NCI-H2171 treated with DMSO at 0.1 percent for 48 hours (cell line): ENCODE results near the gene TACO1.

ENCODE experiments used
- DNase-seq: peaks from one replicate; lab custom pipeline; 2025; lab: John Stamatoyannopoulos, UW

TACO1 gene

GRCh38 chr17:63601439-63602371, 1.0 kb downstream of the TACO1 start:
- no peak for DNase-seq

DNA sequence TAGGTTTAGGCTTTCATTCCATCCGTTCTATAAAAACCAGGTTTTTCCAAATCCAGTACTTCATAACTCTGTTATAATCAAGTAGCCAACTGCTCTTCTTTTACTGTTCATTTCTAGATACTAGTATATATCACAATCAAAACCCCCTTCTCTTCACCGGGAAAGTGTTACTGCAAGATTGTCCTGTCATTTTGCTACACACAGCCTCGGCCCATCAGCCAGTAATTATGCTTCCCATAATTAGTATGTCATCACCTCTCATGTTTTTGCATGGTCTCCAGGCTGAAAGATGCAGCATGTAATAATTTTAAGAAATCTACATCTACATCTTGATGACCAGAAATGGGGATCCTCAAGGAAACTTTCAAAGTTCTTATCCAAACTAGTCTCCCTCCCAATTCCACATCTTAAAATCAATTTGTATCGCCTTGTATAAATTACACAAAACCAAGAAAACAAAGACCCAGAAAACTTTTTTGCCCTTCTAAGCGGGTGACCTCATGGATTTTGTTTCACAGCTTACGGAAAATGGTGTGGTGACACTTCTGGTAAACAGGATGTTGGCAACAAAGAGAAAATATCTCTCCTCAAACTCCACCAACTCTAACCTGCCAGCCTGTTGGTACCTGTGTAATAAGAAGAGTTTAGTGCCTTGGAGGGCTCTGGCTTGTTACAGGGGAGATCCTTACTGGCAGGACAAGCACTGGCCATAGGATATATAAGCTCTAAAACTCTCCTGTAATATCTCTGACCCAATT, 9.3 kb downstream of the TACO1 start:
- DNase-seq, result no peak

DNA sequence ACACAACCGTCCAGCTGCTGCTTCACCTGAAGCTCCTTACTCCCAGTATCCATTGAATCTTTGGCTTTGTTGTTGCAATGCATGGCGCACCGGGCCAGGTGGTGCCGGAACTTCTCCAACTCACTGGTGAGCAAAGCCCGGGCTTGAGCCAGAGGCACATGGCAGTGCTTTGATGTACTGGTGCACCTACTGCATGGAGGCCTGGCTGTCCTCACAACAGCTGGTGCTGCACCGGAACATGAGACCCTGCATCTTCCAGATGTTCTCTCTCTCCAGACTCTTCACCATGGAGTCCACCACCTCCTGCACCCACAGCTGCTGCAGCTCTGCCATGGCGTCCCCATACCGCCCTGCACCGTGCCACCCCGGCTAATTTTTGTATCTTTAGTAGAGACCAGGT, 10.2 kb downstream of the TACO1 start:
- DNase-seq, result no peak

DNA sequence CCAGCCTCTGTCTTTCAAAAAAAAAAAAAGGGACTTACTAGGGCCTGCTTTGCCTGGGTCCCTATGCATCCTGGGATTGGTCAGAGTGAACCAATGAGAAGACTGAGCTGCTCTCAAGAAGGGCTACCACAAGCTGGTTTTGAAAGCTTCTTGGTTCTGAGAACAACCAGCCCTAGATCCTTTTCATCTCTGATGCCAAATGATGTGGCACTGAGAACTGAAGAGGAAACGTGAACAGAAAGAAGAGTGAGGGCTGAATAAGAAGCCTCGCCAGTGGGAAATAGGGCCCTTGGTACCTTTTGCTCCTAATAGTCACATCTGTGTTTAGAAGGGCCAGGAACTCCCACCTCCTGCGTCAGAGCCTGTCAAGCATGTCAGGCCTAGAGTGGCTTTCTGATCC, 10.7 kb downstream of the TACO1 start:
- no peak for DNase-seq

DNA sequence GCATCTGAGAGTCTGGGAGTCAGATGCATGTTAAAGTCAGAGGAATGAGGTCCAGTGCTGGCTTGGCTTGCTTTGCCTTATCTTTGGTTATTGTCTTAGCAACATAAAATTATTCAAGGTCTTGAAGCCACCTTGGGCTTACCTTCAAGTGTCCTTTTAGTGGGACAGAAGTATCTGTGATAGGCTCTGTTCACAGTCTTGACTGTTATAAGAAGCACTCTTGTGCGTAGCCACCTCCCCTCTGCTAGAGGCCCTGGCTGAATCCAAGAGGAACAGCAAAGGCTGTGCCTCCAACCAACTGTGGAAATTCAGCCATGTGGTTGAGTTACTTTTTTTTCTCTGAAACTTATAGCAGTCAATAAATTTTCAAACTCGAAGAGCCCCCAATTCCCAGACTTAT, 13.0 kb downstream of the TACO1 start:
- DNase-seq, result no peak

DNA sequence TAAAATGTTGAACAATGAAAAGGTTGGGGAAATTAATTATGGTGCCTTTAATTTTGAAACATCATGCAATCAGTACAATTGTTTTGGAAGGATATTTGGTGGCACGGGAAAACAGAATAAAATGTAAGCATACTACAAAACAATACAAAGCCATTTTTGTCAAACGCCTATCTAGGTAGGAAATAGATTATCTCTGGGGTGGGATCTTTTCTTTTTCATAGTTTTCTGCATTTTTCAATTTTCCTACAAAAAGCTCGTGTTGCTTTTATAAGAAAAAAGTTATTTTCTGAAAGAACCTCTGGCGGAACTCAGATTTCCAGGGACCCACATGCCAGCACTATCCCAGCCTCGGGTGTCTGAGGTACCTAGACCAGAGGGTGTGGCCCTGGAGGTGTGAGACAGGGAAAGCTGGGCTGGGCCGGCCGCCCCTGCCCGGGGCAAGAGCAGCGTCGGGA, 20.6 kb downstream of the TACO1 start:
- DNase-seq, result no peak

GRCh38 chr17:63621684-63622573, 21.2 kb downstream of the TACO1 start, which contains the start of gene MAP3K3:
Gene MAP3K3 (plus strand): TSS chr17:63622417. CDS start chr17:63622760, 343 bp downstream.
- peak; percentile 100 for DNase-seq

GRCh38 chr17:63622574-63623390, 22.1 kb downstream of the TACO1 start:
- DNase-seq, result peak; percentile 50

- no peak for DNase-seq
Observed at GRCh38 chr17:63623786-63624530, 23.3 kb downstream of the TACO1 start.

- DNase-seq, result no peak
Observed at GRCh38 chr17:63624531-63624880, 23.8 kb downstream of the TACO1 start.

- DNase-seq, result no peak
Observed at GRCh38 chr17:63626551-63627180, 26.0 kb downstream of the TACO1 start.

DNA sequence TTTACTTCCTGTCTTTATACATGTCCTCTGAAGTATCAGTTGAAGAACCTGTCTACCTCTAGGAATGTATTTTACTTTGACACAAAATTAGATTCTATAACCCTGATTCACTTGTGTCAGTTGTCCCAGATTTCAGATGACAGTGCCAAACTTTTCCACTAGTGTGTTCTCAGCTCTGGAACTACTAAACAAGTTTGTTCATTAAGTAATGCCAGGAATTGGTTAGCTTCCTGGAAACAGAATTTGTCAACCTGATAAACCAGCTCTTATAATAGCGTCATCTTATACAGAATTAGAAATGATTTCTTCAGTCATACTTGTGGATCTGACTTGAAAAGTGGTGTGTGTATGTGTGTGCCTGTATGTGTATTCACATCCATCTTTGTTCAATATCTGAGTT, 28.9 kb downstream of the TACO1 start:
- DNase-seq, result no peak

DNA sequence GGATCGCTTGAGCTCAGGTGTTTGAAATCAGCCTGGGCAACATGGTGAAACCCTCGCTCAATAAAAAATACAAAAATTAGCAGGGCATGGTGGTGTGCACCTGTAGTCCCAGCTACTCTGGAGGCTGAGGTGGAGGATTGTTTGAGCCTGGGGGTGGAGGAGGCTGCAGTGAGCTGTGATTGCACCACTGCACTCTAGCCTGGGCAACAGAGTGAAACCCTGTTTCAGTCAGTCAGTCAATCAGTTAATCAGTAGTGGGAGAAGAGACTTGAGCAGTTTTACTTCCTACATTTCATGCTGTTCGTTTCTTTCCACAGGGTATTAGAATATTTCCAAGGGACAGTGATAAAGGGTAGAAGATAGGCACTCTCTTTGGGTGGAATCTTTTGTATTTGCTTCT, 30.4 kb downstream of the TACO1 start:
- DNase-seq, result no peak

DNA sequence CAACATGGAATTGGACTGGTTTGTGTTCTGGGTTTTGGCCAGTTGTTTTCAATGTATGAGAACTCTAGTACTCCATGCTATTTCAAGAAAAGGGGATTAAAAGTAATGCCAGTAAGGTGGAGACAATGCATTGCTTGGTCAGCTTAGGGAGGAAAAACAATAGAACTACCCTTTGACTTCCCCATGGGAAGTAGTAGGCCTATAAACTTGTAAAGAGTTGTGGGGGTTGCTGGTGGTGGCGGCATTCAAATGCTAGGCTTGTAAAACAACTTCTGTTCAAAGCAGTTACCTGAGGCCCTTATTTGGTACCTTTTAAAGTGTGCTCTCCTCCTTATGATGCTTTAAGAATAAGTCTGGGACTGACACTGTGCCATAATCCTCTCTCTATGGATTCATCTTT, 30.9 kb downstream of the TACO1 start:
- no peak for DNase-seq

DNA sequence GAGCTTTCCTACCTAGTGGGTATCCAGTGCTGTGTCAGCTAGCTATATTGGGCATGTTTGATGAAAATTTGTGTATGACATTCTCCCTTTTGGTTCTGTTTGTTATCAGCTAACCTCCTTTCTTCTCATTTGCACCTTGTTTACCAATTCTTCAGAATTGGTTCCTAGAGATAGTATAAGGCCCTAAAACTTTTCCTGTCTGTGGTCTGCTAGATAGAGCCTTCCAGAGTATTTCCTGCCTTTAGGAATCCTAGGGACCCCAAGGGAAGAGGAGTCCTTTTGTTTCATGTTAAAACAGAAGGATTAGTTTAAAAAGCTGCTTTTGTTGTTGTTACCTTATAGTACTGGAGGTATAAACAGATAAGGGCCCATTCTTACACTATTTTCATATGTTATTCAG, 33.0 kb downstream of the TACO1 start:
- no peak for DNase-seq

DNA sequence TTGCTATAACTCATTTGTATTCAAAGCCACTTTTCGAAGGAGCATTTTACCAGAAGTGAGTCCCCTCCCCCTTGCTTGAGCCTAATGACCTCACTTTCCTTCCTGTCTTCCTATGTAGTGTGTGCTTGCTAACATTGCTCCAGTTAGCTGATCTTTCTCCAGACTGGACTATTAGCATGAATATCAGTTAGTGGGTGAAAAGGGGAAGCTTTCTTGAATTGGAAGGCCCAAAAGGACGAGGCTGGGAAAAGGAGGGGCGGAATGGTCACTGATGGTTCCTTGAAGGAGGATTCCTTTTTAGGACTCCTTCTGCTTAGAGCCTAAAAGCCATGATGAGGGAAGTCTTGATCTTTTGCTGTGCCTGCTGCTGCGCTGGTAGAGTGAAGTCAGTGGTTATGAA, 33.5 kb downstream of the TACO1 start:
- DNase-seq, result no peak

GRCh38 chr17:63634816-63635215, 34.1 kb downstream of the TACO1 start:
- DNase-seq, result no peak

DNA sequence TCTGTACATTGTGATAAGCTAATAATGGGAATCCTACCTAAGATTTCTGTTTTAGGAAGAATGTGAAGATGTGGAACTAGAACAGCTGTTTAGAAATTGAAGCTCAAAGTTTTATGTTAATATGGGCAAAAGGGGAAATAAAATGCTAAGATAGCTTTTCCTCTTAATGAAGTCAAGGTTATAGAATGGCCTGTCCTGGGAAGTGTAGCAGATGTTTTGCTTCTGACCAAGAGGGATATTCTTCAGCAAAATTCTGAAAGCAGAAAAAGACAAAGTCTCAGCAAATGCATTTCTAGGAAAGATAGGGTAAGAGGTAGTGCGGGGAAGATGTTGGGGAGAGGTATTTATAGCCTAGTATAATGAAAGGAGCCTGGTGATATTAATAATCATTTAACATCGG, 34.6 kb downstream of the TACO1 start:
- DNase-seq, result no peak

DNA sequence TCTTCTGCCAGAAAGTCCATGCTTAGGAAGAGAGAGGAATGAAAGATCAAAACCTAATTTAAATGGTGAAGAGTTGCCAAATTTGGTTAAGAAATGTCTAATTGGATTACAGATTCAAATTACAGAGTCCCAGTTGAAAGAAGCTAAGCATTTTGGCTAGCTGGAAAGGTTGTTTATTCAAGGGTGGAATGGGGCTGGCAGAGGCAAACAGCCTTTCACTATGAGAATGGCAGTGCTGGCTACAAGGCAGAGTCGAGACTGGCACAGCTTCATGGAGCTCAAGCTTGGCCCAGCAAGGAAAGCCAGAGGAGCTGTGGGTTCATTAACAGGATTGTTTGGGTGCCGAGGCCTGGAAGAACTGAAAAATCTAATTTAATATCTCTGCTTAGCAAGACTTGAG, 35.1 kb downstream of the TACO1 start:
- DNase-seq, result no peak

DNA sequence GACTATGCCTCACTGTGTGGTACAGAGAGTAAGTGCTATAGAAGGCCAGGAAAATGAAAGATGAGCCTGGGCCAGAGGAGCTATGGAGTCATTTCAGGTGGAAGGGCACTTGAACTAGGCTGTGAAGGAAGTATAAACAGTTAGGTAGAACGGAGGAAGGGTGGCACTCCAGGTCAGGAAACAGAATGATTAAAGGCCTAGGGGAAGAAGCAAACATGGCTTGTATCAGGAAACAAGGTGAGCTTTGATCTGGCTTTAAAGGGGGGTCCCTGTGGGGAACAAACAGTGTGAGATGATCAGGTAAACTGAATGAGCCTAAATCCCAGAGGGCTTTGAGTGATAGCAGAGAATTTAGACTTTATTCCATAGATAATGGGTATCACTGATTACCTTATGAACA, 38.4 kb downstream of the TACO1 start:
- DNase-seq, result no peak
